WERI-Rb-1 (cell line): ENCODE data around the gene MNX1.

Experiments used
- DNase-seq: peaks from one replicate; pipeline ENCODE4 v3.0.0-alpha.2; 2020
- H3K27ac ChIP-seq: fragments of 250-450 bp; sonication (Bioruptor Pico); 2 replicates; pipeline ENCODE4 v1.5.1; 2020; ENCODE audit warnings: mild to moderate bottlenecking, moderate library complexity
- H3K27me3 ChIP-seq: fragments of 250-450 bp; sonication (Bioruptor Pico); 2 replicates; pipeline ENCODE4 v1.5.1; 2021; ENCODE audit warnings: mild to moderate bottlenecking, low read depth, moderate library complexity; ENCODE audit not compliant: insufficient read depth, severe bottlenecking
- H3K36me3 ChIP-seq: fragments of 250-450 bp; sonication (Bioruptor Pico); 2 replicates; pipeline ENCODE4 v1.5.1; 2020; ENCODE audit warnings: mild to moderate bottlenecking, moderate library complexity
- H3K4me3 ChIP-seq: 2 replicates; pipeline ENCODE4 v1.5.1; 2011; ENCODE audit warnings: low read depth, mild to moderate bottlenecking, control low read depth, low read length
- H3K9me3 ChIP-seq: fragments of 250-450 bp; sonication (Bioruptor Pico); 2 replicates; pipeline ENCODE4 v1.5.1; 2021; ENCODE audit warnings: mild to moderate bottlenecking, moderate library complexity; ENCODE audit not compliant: severe bottlenecking
- CTCF ChIP-seq: IDR thresholded peaks from 2 replicates; pipeline ENCODE4 v1.5.1; 2011; ENCODE audit warnings: low read depth, mild to moderate bottlenecking, control low read depth, inconsistent platforms, low read length

MNX1 gene

GRCh38 chr7:156979007-156979606 is 31.4 kb downstream of the MNX1 start:
- Histone ChIP-seq H3K27me3 (no peaks in the 10 kb centered on the region), H3K4me3 (no peak overlapping the region), H3K27ac (no peak overlapping the region), H3K36me3 (no peaks in the 10 kb centered on the region; the same call in 1 of the 2 replicates), H3K9me3 (peaks cover 3% of the 10 kb centered on the region)
- DNase-seq = no peak
- no peak for TF ChIP-seq CTCF

- TF ChIP-seq CTCF = no peak
- Histone ChIP-seq H3K36me3 (peaks cover 18% of the 10 kb centered on the region), H3K4me3 (no peak overlapping the region), H3K27ac (no peak overlapping the region), H3K9me3 (peaks cover 3% of the 10 kb centered on the region), H3K27me3 (no peaks in the 10 kb centered on the region)
- DNase-seq = no peak
These were observed 34.8 kb downstream of the MNX1 start for GRCh38 chr7:156975620-156976019.

- TF ChIP-seq CTCF = no peak
- Histone ChIP-seq H3K36me3 (peaks cover 60% of the 10 kb centered on the region), H3K4me3 (no peak overlapping the region), H3K27ac (no peak overlapping the region), H3K9me3 (no peaks in the 10 kb centered on the region), H3K27me3 (no peaks in the 10 kb centered on the region)
- no peak for DNase-seq
These were observed 40.5 kb downstream of the MNX1 start for GRCh38 chr7:156969972-156970420.

- H3K36me3 ChIP-seq = peaks cover 68% of the 10 kb centered on the region
These were observed 42.3 kb downstream of the MNX1 start for GRCh38 chr7:156968183-156968582.

GRCh38 chr7:156966387-156966786 is 44.1 kb downstream of the MNX1 start:
- H3K36me3 ChIP-seq = peaks cover 58% of the 10 kb centered on the region

More at GRCh38 chr7:156968183-156968582, 42.3 kb downstream of the MNX1 start:
- Histone ChIP-seq H3K4me3 (no peak overlapping the region), H3K27me3 (no peaks in the 10 kb centered on the region), H3K9me3 (no peaks in the 10 kb centered on the region), H3K27ac (no peak overlapping the region)
- TF ChIP-seq CTCF = no peak
- no peak for DNase-seq

More at GRCh38 chr7:156966387-156966786, 44.1 kb downstream of the MNX1 start:
- TF ChIP-seq CTCF = no peak
- DNase-seq = no peak
- no peaks in the 10 kb centered on the region for H3K27me3 ChIP-seq
- no peaks in the 10 kb centered on the region for H3K9me3 ChIP-seq
- H3K4me3 ChIP-seq = no peak overlapping the region
- H3K27ac ChIP-seq = no peak overlapping the region
